Nucleus accumbens (tissue), 56 donors: Measurements from ENCODE around the gene HYPK.
"Not testable (repeated sequence)": the region's sequence is repeated elsewhere in the genome, so short reads cannot be mapped to it uniquely, and the experiment has no call there.

Experiments
- DNase-seq, 56 donors: peaks; one replicate each; lab custom pipeline; 2025; lab: John Stamatoyannopoulos, UW

The HYPK gene

GRCh38 chr15:43830691-43831275 is 30.4 kb downstream of the HYPK start:
- not testable (repeated sequence) for DNase-seq

GRCh38 chr15:43831519-43832052 is 31.2 kb downstream of the HYPK start:
- DNase-seq, result not testable (repeated sequence)

GRCh38 chr15:43832485-43832884 is 32.1 kb downstream of the HYPK start:
- not testable (repeated sequence) for DNase-seq

- DNase-seq, result no peak
These were observed 45.0 kb downstream of the HYPK start for GRCh38 chr15:43845421-43845820.

- DNase-seq, result no peak
These were observed 50.9 kb downstream of the HYPK start for GRCh38 chr15:43851251-43851650.

GRCh38 chr15:43852607-43853006 is 52.2 kb downstream of the HYPK start:
- no peak for DNase-seq
